Rectal smooth muscle tissue (tissue), 1 donor: ENCODE measurements around the gene UNKL.
A peak's percentile ranks its signal among the peaks of the same experiment; 100 is the strongest.

ENCODE experiments used
- H3K27ac ChIP-seq: one replicate; pipeline ENCODE4 v1.7.0; 2013; ENCODE audit warnings: low read depth, low read length, inconsistent platforms
- H3K27me3 ChIP-seq: one replicate; pipeline ENCODE4 v1.7.0; 2013; ENCODE audit warnings: low read length; ENCODE audit not compliant: control insufficient read depth, insufficient read depth
- H3K36me3 ChIP-seq: one replicate; pipeline ENCODE4 v1.7.0; 2013; ENCODE audit warnings: low read length; ENCODE audit not compliant: control insufficient read depth, insufficient read depth
- H3K4me1 ChIP-seq: one replicate; pipeline ENCODE4 v1.7.0; 2013; ENCODE audit warnings: low read length; ENCODE audit not compliant: control insufficient read depth, insufficient read depth
- H3K4me3 ChIP-seq: one replicate; pipeline ENCODE4 v1.7.0; 2013; ENCODE audit warnings: low read length
- H3K9ac ChIP-seq: one replicate; pipeline ENCODE4 v1.7.0; 2013; ENCODE audit warnings: low read length

Gene UNKL

DNA sequence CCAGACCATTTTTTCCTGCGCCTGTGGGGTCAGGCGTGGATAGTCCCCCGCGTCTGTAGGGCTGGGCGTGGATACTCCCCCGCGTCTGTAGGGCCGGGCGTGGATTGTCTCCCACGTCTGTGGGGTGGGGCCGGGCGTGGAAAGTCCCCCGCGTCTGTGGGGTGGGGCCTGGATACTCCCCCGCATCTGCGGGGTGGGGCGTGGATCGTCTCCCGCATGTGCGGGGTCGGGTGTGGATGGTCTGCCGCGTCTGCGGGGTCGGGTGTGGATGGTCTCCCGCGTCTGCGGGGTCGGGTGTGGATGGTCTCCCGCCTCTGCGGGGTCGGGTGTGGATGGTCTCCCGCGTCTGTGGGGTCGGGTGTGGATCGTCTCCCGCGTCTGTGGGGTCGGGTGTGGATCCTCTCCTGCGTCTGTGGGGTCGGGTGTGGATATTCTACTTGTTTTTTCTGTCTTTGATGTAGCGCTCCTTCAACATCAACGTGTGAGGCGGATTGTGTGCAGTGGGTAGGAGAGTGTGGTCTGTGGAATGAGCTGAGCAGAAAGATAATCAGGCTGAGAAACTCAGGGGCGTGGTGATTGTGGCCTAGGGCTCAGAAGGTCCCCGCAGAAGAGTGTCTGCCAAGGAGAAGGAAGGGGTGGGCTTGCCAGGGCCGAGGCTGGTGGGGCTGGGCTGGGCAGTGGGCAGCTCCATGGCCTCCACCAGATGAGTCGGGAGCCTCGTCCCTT is 59.5 kb downstream of the UNKL start:
- H3K36me3 ChIP-seq, result peaks cover 2% of the 10 kb centered on the region
- H3K9ac ChIP-seq, result no peak overlapping the region
- no peak overlapping the region for H3K27ac ChIP-seq
- H3K27me3 ChIP-seq, result no peaks in the 10 kb centered on the region
- H3K4me1 ChIP-seq, result peaks cover 9% of the 10 kb centered on the region
- H3K4me3 ChIP-seq, result no peak overlapping the region

DNA sequence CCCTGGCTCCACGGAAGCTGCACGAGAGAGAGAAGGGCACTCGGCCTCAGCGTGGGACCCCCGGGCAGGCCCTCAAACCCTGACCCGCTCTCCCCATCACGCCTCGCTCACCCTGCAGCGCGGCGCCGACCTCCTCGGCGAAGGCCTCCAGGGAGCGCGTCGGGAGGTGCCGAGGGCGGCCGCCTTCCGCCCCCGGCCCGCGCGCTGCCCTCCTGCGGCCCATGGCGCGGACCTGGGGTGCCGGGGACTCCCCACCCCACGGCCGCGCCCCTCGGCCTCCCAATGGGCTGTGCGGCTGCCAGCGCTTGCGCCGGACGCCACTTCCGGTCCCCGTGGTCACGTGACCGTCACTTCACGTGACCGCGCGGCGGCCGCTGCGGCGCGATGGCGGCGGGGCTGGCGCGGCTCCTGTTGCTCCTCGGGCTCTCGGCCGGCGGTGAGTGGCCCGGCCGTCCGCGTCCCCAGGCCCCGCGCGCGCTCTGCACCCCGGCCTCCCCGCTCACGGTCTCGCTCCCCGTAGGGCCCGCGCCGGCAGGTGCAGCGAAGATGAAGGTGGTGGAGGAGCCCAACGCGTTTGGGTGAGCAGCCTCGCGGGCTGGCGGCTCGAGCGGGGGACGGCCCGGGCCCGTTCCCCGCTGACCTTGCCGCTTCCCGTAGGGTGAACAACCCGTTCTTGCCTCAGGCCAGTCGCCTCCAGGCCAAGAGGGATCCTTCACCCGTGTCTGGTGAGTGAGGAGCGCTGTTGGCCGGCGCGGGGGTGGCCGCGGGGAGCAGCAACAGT is 62.7 kb downstream of the UNKL start, which contains the start of the genes GNPTG and TSR3:
Gene GNPTG, plus strand, starts transcription at position 350 of the 781 bp plus-strand sequence. Its CDS starts 35 bp downstream, at position 385.
Gene TSR3, minus strand, starts transcription at position 297 of the 781 bp plus-strand sequence. Its CDS starts 74 bp downstream, at position 223.
- Histone ChIP-seq H3K4me3 (peak within 1 kb of the TSS; percentile 90), H3K27ac (peak within 1 kb of the TSS; percentile 61), H3K27me3 (no peaks in the 10 kb centered on the region), H3K36me3 (peaks cover 8% of the 10 kb centered on the region), H3K9ac (peak within 1 kb of the TSS; percentile 74), H3K4me1 (peaks cover 9% of the 10 kb centered on the region)

DNA sequence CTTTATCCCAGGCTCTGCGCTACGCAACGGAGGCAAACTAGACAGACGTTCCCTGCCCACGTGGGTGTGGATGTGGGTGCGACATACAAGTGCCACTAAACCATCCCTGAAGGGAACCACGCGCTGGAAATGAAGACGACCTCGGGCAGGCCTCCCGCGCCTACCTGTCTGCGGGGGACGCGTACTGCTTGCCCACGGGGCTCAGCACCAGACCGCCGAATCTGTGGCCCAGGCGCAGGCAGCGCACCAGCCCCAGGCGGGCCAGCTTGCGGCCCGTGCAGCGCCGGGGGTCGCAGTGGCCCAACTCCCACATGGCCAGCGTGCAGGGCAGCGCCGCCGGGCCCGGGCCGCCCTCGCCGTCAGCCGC is 63.3 kb downstream of the UNKL start:
- H3K4me3 ChIP-seq, result peak overlapping the region; percentile 90
- no peaks in the 10 kb centered on the region for H3K27me3 ChIP-seq
- peaks cover 9% of the 10 kb centered on the region for H3K4me1 ChIP-seq
- peaks cover 8% of the 10 kb centered on the region for H3K36me3 ChIP-seq
- H3K27ac ChIP-seq, result peak overlapping the region; percentile 61
- H3K9ac ChIP-seq, result peak overlapping the region; percentile 74

DNA sequence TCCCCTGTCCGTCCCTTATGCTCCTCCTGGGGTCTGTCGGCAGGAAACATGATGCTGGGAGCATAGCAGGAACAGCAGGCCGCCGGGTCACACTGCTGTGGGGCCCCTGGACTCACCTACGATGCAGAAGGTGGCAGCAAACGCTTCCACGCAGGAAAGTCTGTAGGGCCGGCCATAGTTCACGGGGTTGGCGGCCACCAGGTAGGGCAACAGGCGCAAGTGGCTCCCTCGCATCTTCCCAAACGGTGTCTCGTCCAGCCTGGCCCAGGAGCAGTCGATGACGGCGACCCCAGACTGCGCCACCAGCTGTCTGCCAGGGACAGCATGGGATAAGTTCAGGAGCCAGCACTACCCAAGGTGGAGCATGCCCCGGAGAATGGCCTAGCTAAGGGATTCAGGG is 63.8 kb downstream of the UNKL start:
- peaks cover 9% of the 10 kb centered on the region for H3K4me1 ChIP-seq
- no peaks in the 10 kb centered on the region for H3K27me3 ChIP-seq
- peaks cover 8% of the 10 kb centered on the region for H3K36me3 ChIP-seq
- H3K9ac ChIP-seq, result no peak overlapping the region
- no peak overlapping the region for H3K27ac ChIP-seq
- peak overlapping the region; percentile 90 for H3K4me3 ChIP-seq

DNA sequence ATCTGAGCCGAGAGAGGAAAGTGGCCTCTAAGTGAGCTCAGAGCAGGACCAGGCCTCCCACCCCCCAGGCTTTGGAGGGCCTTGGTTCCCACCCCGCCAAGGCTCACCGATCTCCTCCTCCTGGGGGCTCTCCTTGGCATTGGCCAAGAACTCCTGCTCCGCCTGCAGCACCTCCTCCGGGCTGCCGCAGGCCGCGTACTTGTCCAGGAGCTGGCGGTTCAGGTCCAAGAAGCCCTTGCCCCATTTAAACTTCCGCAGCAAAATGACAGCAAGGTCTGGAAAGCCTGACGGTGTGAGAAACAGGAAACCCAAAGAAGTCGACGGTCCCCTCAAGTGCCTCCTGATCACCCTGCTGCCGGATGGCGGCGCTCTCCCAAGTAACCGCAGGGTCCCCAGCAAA is 64.6 kb downstream of the UNKL start:
- H3K27ac ChIP-seq, result no peak overlapping the region
- no peak overlapping the region for H3K9ac ChIP-seq
- peaks cover 8% of the 10 kb centered on the region for H3K36me3 ChIP-seq
- H3K4me3 ChIP-seq, result no peak overlapping the region
- no peaks in the 10 kb centered on the region for H3K27me3 ChIP-seq
- H3K4me1 ChIP-seq, result peaks cover 9% of the 10 kb centered on the region

DNA sequence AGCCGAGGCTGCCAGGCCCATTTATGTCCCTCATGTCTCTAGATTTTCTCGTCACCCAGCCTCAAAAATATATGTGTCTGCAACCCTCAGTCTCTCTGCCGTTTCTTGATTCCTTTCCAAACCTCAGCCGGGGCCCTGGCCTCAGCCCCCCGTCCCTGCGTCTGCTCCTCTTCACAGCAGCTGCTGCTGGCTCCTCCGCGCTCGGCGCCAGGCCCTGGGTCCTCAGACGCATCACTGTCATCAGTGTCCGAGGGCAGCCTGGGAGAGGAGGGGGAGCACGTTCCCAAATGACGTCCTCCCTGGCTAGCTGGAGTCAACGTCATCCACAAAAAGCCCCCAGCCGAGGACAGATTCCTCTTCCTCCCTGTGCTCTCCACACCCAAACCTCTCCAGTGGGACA is 65.2 kb downstream of the UNKL start:
- Histone ChIP-seq H3K36me3 (peaks cover 8% of the 10 kb centered on the region), H3K4me3 (no peak overlapping the region), H3K9ac (no peak overlapping the region), H3K27me3 (peaks cover 3% of the 10 kb centered on the region), H3K4me1 (peaks cover 9% of the 10 kb centered on the region), H3K27ac (no peak overlapping the region)

DNA sequence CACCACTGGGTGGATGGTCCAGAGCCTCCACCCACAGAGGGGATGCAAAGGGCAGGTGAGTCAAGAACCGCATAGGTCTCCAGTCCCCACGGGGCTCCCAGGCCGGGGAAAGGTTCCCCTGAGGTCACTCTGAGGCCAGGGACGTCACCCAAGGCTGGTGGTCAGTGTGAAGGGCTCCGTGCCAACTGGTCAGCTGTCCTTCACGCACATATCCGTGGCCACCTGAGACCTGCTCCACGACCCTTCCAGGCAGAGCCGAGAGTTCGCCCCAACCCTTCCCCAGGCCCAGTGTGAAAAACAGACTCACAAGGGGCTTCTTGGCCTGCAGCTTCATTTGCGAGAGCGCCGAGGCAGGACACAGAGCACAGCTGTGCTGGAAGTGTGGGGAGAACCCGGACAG is 65.6 kb downstream of the UNKL start:
- Histone ChIP-seq H3K27ac (no peak overlapping the region), H3K27me3 (peaks cover 3% of the 10 kb centered on the region), H3K4me1 (peaks cover 9% of the 10 kb centered on the region)

DNA sequence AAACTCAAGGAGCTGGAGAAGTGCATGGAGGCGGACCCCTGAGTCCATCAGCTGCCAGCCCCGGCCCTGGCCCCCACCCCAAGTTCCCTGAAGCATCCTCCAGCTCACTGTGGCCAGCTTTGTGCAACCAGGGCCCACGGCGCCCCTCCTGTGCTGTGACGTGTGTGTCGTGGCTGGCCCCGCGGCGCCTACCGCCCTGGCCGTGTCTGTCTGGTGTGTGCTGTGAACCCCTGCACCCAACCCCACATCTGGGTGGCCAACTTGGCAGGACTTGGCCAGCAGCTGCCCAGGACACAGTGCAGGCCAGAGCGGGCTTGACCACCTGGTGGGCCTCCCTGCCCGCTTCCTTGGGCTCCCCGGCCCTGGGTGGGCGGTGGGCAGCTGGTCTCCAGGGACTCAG is 66.1 kb downstream of the UNKL start:
- H3K4me3 ChIP-seq, result no peak overlapping the region
- H3K9ac ChIP-seq, result no peak overlapping the region
- peaks cover 3% of the 10 kb centered on the region for H3K27me3 ChIP-seq
- H3K4me1 ChIP-seq, result peaks cover 9% of the 10 kb centered on the region
- H3K27ac ChIP-seq, result no peak overlapping the region
- H3K36me3 ChIP-seq, result peaks cover 8% of the 10 kb centered on the region

More for the DNA sequence above, 65.6 kb downstream of the UNKL start:
- Histone ChIP-seq H3K9ac (no peak overlapping the region), H3K4me3 (no peak overlapping the region), H3K36me3 (peaks cover 8% of the 10 kb centered on the region)

DNA sequence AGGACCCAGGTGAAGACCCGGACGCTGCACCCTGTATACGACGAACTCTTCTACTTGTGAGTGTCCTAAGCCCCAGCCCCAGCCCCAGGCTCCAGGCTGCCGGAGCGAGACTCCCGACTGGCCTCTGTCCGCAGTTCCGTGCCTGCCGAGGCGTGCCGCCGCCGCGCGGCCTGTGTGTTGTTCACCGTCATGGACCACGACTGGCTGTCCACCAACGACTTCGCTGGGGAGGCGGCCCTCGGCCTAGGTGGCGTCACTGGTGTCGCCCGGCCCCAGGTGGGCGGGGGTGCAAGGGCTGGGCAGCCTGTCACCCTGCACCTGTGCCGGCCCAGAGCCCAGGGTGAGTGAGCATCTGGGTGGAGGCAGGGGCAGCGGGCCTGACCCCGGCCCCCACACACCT is 66.5 kb downstream of the UNKL start:
- Histone ChIP-seq H3K27ac (no peak overlapping the region), H3K27me3 (peaks cover 3% of the 10 kb centered on the region), H3K36me3 (peaks cover 8% of the 10 kb centered on the region)

GRCh38 chr16:1347286-1347855 is 67.1 kb downstream of the UNKL start:
- Histone ChIP-seq H3K36me3 (peaks cover 8% of the 10 kb centered on the region), H3K4me1 (peaks cover 6% of the 10 kb centered on the region), H3K9ac (no peak overlapping the region), H3K27me3 (peaks cover 5% of the 10 kb centered on the region), H3K27ac (no peak overlapping the region), H3K4me3 (no peak overlapping the region)

More for the DNA sequence above, 66.5 kb downstream of the UNKL start:
- Histone ChIP-seq H3K9ac (no peak overlapping the region), H3K4me1 (peaks cover 9% of the 10 kb centered on the region), H3K4me3 (no peak overlapping the region)

DNA sequence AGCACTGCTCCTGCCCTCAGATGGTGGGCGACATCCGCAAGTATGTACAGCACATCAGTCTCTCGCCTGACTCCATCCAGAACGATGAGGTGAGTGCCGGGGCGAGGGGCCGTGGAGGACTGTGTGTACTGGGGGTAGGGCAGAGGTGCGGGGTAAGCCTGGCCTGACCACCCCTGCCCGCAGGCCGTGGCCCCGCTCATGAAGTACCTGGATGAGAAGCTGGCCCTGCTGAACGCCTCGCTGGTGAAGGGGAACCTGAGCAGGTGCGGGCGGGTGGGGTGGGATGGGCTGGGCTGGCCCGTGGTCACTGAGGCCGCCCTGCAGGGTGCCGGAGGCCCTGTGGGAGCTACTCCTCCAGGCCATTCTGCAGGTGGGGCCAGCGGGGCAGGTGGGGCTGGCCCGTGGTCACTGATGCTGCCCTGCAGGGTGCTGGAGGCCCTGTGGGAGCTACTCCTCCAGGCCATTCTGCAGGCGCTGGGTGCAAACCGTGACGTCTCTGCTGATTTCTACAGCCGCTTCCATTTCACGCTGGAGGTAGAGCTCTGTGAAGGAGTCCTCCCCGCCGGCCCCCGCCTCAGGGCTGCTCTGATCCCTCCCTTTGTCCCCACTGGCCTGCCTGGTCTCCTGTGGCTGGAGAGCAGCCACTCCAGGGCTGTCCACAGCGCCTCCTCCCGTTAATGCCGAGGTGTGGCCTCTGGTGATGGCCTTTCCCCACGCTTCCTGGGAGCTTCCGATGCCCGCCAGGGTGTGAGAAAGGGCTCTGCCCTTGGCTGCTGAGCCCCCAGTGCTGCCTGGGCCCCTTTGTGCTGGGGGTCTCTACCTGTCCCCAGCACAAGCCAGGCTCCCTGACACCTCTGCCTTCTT is 67.8 kb downstream of the UNKL start:
- Histone ChIP-seq H3K27ac (no peak overlapping the region), H3K4me1 (peaks cover 6% of the 10 kb centered on the region), H3K27me3 (peaks cover 7% of the 10 kb centered on the region), H3K36me3 (peaks cover 8% of the 10 kb centered on the region), H3K9ac (no peak overlapping the region), H3K4me3 (no peak overlapping the region)
